ENCODE data around the gene NABP1.

GRCh38 chr2:191724015-191724414 is 46.1 kb downstream of the NABP1 start:
- TF ChIP-seq EZH2 (IDR thresholded peaks at IDR 0.05; ENCODE audit: insufficient read depth, poor library complexity, severe bottlenecking), result no peak
- no peak for TF ChIP-seq EZH2phosphoT487 (IDR thresholded peaks at IDR 0.05; ENCODE audit: insufficient read depth, low read depth)
